GM18951 (cell line): ENCODE results near the gene PVRIG.
"Not testable (repeated sequence)": the region's sequence is repeated elsewhere in the genome, so short reads cannot be mapped to it uniquely, and the experiment has no call there.

Experiments used
- POLR2A ChIP-seq: IDR thresholded peaks from 4 replicates; pipeline ENCODE4 v1.6.1; 2011; ENCODE audit warnings: mild to moderate bottlenecking; ENCODE audit not compliant: insufficient read length, insufficient read depth; ENCODE audit errors: extremely low read depth
- in situ Hi-C: fragments of 300-500 bp; cut with MboI; formaldehyde crosslinking; loops from one replicate; pipeline ENCODE4 v1.12.0; 2022; ENCODE audit warnings: low sequenced_read_pairs, mixed read lengths, inconsistent platforms; ENCODE audit not compliant: unreplicated experiment

The PVRIG gene

DNA sequence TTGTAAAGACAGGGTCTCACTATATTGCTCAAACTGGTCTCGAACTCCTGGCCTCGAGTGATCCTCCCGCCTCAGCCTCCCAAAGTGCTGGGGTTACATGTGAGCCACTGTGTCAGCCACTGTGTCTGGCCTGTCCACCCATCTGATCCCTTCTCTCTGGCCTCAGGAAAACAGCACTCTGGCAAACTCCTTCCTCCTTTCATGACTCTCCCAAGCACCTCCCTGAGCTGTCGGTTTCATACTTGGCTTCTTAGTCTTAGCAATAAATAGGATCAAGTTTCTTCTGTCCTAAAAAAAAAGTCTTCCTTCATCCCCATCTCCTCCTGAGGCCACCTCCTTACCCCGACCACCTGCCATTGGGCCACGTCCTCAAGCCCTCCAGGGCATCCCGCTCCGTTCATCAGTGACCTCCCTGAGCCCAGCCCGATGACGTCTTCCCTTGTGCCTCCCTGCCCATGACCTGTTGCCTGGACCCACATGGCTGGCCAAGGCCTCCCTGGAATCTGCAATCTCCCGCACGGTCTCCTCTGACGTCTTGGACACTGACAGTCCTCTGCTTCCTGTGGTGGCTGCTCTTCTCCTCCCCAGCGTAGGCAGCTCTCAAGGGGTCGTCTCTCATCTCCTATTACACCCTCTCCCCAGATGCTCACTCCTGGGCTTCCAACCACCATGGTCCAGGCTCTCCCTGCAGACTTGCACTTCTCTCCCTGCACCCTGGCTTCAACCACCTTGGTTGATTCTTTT, 26.5 kb downstream of the PVRIG start:
- in situ Hi-C loops, result not testable (repeated sequence)

DNA sequence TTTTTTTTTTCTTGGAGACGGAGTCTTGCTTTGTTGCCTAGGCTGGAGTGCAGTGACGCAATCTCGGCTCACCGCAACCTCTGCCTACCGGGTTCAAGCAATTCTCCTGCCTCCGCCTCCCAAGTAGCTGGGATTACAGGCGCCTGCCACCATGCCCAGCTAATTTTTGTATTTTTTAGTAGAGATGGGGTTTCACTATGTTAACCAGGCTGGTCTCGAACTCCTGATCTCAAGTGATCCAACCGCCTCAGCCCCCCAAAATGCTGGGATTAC, 27.1 kb downstream of the PVRIG start:
- in situ Hi-C loops, result not testable (repeated sequence)

DNA sequence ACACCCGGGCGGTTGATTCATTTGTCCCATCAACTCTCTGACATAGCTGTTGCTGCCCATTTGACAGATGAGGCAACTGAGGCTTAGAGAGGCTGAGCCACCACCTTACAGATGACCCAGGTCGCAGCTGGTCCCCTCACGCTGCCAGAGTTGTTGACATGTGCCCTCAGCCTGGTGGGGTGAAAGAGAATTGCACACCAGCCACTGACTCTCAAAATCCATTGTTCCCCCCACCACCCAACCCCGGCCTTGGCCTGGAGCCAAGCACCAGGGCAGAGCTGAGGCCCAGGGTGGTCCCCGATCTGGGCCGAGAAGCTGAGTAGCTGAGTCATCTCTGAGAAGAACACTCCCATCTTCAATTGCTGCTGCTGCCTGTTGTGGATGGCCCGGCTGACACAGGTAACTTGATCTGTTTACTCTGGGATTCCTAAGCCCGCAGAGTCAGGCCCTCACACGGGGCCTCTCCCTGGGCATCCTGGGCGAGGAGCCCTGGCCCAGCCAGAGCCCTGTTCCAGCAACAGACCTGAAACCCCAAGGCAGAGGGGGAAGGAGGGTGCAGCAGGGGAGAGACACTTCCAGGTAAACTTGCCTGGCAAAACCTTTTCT, 27.5 kb downstream of the PVRIG start:
- in situ Hi-C loops, result no loop called here
- no peak for TF ChIP-seq POLR2A

DNA sequence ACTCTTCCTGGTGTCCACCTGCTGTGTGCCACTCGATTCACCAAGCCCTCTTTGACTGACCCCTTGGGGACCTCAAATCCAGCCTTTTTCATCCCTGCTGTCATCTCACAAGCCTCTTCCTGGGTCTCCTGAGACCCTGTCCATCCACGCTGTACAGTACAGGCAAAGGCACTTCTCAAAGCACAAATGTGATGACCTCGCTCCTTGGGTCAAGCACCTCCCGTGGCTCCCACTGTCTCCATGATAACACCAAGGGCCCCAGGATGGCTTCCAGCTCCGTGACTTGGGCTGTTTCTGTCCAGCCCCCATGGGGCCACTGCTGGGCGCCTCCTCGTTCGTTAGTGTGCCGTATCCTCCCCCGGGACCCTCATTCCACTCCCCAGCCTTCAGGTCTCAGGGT, 28.7 kb downstream of the PVRIG start:
- no peak for TF ChIP-seq POLR2A

DNA sequence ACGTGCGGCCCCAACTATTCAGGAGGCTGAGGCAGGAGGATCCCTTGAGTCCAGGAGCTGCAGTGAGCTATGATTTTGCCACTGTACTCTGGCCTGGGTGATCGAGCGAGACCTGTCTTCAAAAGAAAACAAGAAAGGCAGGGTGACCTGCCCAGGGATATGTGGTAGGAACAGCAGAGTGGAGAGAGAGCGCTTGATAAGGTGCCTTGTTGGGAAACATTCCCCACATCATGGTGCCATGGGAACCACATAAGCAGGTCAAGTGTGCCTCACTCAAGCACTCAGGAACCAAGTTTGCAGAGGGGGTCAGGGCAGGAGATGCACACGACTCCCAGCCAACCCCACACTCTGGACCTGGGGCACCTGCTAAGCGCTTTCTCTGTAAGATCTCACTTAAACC, 37.3 kb downstream of the PVRIG start:
- in situ Hi-C loops, result no loop called here
- no peak for TF ChIP-seq POLR2A

More for the DNA sequence above, 28.7 kb downstream of the PVRIG start:
- in situ Hi-C loops, result no loop called here

DNA sequence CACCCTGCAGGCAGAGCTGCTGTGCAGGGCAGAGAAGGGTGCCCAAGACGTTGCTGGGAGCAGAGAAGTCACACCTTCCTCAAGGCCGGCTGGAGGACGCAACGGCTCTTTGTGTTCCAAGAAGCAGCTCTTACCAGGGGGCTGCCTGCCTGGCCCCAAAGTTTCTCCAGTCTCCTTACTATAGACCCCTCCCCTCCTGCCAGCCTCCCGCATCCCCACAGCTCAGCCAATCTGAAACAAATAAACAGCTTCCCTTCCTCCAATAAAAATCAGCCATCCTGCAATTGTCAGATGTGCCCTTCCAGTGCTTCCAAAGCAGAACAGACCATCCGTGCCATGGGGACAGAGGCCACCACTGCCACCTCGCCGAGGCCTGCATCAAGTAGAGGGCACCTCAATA, 40.2 kb downstream of the PVRIG start:
- in situ Hi-C loops, result not testable (repeated sequence)

DNA sequence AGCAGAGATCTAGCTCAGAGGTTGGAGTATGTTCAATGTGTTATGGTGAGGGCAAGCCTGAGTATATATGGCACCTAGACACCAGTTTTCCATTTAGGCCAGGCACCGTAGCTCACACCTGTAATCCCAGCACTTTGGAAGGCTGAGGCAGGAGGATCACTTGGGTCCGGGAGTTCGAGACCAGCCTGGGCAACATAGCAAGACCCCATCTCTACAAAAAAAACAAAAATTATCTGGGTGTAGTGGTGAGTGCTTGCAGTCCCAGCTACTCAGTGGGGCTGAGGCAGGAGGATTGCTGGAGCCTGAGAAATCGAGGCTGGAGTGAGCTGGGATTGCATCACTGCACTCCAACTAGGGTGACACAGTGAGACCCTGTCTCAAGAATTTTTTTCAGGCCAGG, 43.1 kb downstream of the PVRIG start:
- in situ Hi-C loops, result not testable (repeated sequence)

DNA sequence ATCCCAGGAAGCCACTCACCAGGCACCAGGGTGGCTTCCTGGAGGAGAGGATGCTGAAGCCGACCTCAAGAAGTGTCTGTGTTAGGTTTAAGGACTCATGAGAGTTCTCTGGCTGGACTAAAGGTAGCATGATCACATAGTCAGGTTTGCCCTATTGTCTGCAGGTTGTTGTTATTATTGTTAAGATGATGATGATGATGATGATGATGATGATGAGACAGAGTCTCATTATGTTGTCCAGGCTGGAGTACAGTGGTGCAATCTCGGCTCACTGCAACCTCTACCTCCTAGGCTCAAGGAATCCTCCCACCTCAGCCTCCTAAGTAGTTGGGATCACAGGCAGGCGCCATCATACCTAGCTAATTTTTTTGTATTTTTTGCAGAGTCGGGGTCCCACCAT, 44.5 kb downstream of the PVRIG start:
- in situ Hi-C loops, result not testable (repeated sequence)

DNA sequence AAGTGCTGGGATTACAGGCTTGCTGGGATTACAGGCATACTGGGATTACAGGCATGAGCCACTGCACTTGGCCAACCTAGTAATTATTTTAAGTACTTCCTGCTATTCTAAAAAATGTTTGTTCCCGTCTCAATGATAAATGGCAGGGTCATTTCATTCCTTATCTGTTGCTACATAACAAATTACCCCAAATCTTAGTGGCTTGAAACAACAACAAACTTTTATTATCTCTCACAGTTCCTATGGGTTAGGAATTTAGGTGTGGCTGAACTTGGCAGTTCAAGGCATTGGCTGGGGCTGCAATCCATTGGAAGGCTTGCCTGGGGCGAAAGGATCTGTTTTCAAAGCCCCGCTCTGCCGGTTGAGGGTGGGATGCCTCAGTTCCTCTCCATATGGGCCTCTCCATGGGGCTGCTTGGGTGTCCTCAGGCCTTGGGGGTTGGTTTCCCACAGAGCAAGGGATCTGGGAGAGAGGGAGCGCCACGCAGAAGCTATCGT, 45.0 kb downstream of the PVRIG start:
- in situ Hi-C loops, result not testable (repeated sequence)

DNA sequence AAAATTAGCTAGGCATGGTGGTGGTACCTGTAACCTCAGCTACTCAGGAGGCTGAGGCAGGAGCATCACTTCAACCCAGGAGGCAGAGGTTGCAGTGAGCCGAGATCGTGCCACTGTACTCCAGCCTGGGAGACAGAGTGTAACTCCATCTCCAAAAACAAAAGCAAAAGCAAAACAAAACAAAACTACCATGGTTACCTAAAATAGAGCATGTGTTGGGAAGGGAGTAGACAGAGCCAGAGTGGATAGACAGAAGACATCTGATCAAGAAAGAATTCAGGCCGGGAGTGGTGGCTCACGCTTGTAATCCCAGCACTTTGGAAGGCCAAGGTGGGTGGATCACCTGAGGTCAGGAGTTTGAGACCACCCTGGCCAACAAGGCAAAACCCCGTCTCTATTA, 46.1 kb downstream of the PVRIG start:
- in situ Hi-C loops, result not testable (repeated sequence)

DNA sequence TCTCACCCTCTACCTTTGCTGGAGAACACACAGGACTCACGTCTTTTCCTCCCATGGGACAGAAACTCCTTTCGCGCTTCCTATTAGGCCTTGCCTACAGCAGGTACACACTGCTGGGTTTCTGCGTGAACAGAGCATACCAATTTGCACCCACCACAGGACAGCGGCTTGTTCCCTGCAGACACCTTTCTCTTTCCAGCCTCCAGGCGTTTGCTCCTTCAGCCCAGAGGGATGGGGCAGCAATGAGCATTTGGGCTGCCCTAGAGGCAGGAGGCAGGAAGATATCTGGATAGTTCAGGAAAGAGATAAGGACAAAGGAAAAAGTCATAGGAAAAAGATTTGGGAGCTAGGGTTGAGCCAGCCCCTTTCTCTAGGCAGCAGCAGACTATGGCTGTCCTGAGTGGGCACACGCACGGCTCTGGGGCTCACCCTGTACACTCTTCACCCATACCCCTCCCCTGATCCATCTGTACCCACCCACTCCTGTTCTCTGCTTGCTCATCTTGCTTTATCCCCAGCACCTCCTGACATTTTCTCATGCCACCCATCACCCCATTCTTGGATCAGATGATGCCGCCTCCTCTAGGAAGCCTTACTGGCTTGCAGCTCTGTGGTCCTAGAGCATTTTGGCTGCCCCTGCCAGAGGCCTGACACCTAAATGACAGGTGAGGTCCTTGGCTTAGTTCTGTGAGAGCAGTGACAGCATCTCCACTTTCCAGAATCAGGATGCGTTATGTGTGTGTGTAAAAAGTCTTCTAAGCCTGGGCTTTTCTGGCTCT, 47.0 kb downstream of the PVRIG start:
- TF ChIP-seq POLR2A, result no peak
- in situ Hi-C loops, result no loop called here

DNA sequence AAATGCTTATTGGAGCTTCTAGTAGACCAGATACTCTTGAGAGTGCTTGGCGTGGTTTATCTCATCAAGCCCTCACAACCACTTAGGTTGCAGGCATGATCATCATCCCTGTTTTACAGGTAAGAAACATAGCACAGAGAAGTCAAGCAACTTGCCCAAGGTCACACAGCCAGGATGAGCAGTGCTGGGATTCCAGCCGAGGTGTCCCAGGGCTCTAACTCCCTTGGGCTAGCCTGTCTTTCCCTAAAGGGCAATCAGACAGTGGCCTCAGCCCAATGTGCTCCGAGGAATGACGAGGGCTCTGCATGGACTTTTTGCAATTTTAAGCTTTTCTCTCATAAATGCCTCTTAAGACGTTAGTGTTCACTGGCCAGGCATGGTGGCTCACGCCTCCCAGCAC, 47.9 kb downstream of the PVRIG start:
- in situ Hi-C loops, result no loop called here
- no peak for TF ChIP-seq POLR2A

DNA sequence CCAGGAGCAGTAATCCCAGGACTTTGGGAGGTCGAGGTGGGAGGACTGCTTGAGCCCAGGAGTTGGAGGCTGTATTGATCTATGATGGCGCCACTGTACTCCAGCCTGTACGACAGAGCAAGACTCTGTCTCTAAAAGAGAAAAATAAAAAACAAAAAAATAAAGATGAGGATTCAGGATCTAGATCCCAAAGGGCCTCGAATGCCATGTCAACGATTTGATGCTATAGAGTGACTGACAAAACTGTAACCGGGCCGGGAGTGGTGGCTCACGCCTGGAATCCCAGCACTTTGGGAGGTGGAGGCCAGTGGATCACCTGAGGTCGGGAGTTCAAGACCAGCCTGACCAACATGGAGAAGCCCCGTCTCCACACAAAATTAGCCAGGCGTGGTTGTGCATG, 49.1 kb downstream of the PVRIG start:
- in situ Hi-C loops, result not testable (repeated sequence)

DNA sequence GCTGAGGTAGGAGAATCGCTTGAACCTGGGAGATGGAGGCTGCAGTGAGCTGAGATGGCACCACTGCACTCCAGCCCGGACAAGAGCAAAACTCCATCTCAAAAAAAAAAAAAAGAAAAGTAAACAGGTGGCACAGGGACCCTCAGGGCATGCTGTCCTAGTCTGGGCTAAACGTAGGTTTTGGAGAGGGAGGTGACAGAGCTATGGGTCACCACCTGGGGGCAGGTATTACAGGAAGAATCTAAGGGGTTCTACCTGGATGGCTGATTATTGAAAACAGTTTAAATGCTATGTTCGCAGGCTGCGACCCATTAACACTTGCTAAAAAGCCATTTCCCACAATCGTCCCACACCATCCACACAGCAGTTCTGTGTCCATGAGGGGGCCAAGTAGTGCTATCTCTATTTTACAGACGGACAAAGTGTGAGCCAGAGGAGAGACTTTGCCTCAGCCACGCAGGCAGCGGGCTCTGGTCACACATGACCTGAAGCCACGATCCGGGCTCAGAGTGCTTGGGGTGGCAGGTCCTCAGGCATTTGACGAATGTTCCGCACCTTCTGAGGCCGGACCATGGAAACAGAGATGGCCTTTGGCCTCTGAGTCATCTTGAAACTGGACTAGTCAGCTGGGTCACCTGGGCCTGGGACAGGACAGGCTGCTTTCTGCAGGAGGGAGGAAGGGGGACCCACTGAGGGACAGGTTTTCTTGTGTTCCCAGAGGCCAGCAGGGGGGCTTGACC, 49.7 kb downstream of the PVRIG start:
- in situ Hi-C loops, result not testable (repeated sequence)

DNA sequence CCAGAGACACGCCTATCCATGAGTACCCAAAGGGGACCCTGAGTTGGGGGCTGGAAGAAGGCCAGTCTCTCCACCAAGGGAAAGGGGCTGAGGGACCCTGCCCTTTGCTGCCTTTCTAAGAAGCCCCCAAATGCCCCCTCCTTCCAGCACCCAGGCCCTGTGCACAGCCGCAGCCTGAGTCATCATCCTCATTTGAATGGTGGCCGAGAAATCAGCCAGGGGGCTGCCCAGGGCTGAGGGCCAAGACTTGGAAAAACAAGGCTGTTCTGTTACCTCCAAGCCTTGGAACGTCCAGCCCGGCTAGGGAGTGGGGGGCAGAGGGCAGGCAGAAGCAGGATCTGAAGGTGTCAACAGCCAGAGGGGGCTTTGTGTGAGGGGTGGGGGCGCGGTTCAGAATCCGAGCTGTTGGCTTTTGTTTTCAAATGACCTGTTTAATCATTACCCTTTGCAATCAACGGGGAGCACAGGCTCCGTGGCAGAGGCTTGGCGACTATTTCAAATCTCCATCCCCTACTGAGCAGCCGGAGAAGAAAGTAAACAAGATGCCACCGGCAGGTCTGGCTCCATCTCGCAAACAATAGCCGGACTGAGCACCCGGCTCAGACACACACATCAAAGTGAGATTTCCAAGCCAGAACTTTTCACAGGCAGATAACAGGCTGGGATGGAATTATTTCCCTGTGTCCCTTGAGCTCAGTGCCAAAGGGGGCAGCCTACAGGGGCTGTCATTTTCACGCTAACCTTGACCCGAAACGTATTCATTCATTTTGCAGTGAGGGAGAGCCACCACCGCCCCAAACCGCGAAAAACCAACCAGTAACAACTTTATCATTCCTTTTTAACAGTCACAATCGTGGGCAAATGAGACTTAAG, 50.5 kb downstream of the PVRIG start:
- in situ Hi-C loops, result not testable (repeated sequence)
